ENCODE data around the gene TXLNB.

TXLNB gene

DNA sequence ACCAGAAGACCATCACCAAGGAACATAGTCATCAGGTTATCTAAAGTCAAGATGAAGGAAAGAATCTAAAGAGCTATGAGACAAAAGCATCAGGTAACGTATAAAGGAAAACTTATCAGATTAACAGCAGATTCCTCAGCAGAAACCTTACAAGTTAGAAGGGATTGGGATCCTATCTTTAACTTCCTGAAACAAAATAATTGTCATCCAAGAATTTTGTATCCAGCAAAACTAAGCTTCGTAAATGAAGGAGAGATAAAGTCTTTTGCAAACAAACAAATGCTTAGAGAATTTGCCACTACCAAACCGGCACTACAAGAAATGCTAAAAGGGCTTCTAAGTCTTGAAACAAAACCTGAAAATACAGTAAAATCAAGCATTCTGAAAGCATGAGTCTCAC, 86.0 kb downstream of the TXLNB start:
- TF ChIP-seq, protein P1, sequence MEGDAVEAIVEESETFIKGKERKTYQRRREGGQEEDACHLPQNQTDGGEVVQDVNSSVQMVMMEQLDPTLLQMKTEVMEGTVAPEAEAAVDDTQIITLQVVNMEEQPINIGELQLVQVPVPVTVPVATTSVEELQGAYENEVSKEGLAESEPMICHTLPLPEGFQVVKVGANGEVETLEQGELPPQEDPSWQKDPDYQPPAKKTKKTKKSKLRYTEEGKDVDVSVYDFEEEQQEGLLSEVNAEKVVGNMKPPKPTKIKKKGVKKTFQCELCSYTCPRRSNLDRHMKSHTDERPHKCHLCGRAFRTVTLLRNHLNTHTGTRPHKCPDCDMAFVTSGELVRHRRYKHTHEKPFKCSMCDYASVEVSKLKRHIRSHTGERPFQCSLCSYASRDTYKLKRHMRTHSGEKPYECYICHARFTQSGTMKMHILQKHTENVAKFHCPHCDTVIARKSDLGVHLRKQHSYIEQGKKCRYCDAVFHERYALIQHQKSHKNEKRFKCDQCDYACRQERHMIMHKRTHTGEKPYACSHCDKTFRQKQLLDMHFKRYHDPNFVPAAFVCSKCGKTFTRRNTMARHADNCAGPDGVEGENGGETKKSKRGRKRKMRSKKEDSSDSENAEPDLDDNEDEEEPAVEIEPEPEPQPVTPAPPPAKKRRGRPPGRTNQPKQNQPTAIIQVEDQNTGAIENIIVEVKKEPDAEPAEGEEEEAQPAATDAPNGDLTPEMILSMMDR (IDR thresholded peaks at IDR 0.05): no peak
- no peaks in the 10 kb centered on the region for H3K36me3 ChIP-seq (ENCODE audit: control insufficient read depth, insufficient read depth, low read length)
- H3K27me3 ChIP-seq (ENCODE audit: control insufficient read depth, insufficient read depth, low read length): no peaks in the 10 kb centered on the region
- no peaks in the 10 kb centered on the region for H3K79me2 ChIP-seq
- H3K4me2 ChIP-seq (ENCODE audit: low read length): no peak overlapping the region
- no peak overlapping the region for H3K4me3 ChIP-seq (ENCODE audit: low read depth, low read length)
- no peak overlapping the region for H3K9ac ChIP-seq
- no peaks in the 10 kb centered on the region for H3K4me1 ChIP-seq
- H2AFZ ChIP-seq: no peak overlapping the region
- H3K9me3 ChIP-seq (ENCODE audit: control insufficient read depth, low read length): no peaks in the 10 kb centered on the region
- H3K27ac ChIP-seq: no peak overlapping the region

DNA sequence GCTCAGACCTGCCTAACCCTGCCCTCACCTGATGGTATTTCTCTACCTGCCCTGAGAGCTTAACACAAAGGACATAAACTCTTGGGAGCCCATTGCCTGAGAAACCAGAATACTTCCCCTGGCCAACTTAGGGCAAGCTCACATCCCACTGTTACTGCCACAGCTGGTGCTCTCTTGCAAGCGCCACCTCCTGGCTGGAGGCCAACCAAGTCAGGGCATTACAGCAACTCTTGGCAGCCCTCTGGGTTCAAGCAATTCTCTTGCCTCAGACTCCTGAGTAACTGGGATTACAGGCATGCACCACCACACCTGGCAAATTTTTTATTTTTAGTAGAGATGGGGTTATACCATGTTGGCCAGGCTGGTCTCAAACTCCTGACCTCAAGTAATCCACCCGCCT, 86.8 kb downstream of the TXLNB start:
- no peaks in the 10 kb centered on the region for H3K27me3 ChIP-seq (ENCODE audit: control insufficient read depth, insufficient read depth, low read length)
- no peak overlapping the region for H3K27ac ChIP-seq
- no peak overlapping the region for H2AFZ ChIP-seq
- TF ChIP-seq, protein P1 (IDR thresholded peaks at IDR 0.05): no peak
- no peaks in the 10 kb centered on the region for H3K4me1 ChIP-seq
- H3K4me3 ChIP-seq (ENCODE audit: low read depth, low read length): no peak overlapping the region
- H3K9me3 ChIP-seq (ENCODE audit: control insufficient read depth, low read length): no peaks in the 10 kb centered on the region
- H3K4me2 ChIP-seq (ENCODE audit: low read length): no peak overlapping the region
- no peak overlapping the region for H3K9ac ChIP-seq
- H3K36me3 ChIP-seq (ENCODE audit: control insufficient read depth, insufficient read depth, low read length): no peaks in the 10 kb centered on the region
- H3K79me2 ChIP-seq: no peaks in the 10 kb centered on the region

DNA sequence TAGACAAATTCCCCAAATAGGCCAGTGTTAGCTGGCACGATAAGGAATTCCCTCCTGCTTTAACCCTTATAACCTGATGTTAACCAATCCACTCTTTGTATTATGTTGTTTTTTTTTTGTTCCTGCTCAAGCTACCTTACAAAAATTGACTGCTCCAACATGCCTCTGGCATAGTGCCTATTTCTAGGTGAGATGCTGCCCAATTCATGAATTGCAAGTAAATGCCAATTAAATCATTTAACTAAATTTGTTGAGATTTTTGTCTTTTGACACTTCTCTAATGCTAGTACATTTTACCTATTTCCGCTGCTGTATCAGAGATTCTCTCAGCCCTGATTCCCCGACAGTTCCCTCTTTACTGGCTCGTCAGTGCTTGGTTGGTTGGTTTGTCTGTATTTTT, 90.4 kb downstream of the TXLNB start:
- no peak overlapping the region for H3K9ac ChIP-seq
- H3K36me3 ChIP-seq (ENCODE audit: control insufficient read depth, insufficient read depth, low read length): no peaks in the 10 kb centered on the region
- no peaks in the 10 kb centered on the region for H3K4me1 ChIP-seq
- H3K4me3 ChIP-seq (ENCODE audit: low read depth, low read length): no peak overlapping the region
- H3K27me3 ChIP-seq (ENCODE audit: control insufficient read depth, insufficient read depth, low read length): no peaks in the 10 kb centered on the region
- no peak overlapping the region for H2AFZ ChIP-seq
- H3K4me2 ChIP-seq (ENCODE audit: low read length): no peak overlapping the region
- no peaks in the 10 kb centered on the region for H3K79me2 ChIP-seq
- TF ChIP-seq, protein P1 (IDR thresholded peaks at IDR 0.05): no peak
- H3K9me3 ChIP-seq (ENCODE audit: control insufficient read depth, low read length): no peaks in the 10 kb centered on the region
- no peak overlapping the region for H3K27ac ChIP-seq

DNA sequence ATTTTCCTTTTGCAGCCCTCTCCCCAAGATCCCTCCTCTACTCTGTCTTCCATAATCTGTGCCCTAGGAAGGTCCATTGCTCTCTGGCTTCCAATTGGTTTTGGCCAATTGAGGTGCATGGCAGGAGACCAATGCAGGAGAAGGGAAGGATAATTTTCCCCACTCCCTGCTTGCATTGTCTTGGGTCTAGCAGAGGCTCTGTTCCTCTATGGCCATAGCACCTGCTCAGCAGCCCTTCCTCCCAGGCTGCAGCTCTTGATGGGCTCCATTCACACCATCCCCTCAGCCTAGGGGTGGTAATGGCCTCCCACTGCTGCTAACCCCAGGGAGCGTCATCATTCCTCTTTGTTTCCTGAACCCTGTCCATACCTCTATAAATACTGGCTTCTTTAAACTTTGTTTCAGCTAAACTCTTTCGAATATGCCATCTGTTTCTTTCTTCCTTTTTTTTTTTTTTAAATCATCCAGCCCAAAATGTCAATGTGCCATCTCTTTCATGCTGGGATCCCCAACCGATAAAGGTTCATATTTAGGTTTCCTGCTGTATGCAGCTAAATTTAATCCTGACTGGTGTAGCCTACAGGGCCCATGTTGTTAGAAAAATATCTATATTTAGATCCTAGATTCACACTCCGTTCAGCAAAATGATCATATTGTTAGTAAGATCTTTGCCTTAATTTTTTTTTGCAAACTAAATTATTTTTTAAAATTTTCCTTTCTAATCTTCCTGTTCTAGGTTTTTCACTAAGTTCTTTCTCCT, 93.1 kb downstream of the TXLNB start:
- H3K4me1 ChIP-seq: no peaks in the 10 kb centered on the region
- H2AFZ ChIP-seq: no peak overlapping the region
- no peaks in the 10 kb centered on the region for H3K36me3 ChIP-seq (ENCODE audit: control insufficient read depth, insufficient read depth, low read length)
- H3K4me2 ChIP-seq (ENCODE audit: low read length): no peak overlapping the region
- H3K4me3 ChIP-seq (ENCODE audit: low read depth, low read length): no peak overlapping the region
- H3K27ac ChIP-seq: no peak overlapping the region
- H3K9me3 ChIP-seq (ENCODE audit: control insufficient read depth, low read length): no peaks in the 10 kb centered on the region
- no peaks in the 10 kb centered on the region for H3K27me3 ChIP-seq (ENCODE audit: control insufficient read depth, insufficient read depth, low read length)
- H3K79me2 ChIP-seq: no peaks in the 10 kb centered on the region
- H3K9ac ChIP-seq: no peak overlapping the region
- TF ChIP-seq, protein P1 (IDR thresholded peaks at IDR 0.05): no peak

DNA sequence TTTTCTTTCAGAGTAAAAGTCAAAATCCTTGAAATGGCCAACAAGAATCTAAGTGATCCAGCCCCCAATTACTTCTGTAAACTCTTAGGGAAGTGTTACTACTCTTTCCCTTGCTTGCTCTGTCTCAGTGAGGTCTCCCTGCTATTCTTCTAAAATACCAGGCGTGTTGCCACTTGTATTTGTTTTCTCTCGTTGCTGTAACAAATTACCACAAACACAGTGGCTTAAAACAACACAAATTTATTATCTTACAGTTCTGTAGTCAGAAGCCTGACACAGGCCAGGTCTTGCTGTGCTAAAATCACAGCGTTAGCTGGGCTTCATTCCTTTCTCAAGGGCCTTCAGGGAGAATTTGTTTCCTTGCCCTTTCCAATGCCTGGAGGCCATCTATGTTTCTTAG, 97.1 kb downstream of the TXLNB start:
- no peak overlapping the region for H3K9ac ChIP-seq
- no peak overlapping the region for H2AFZ ChIP-seq
- no peak overlapping the region for H3K27ac ChIP-seq
- no peaks in the 10 kb centered on the region for H3K4me1 ChIP-seq
- no peaks in the 10 kb centered on the region for H3K36me3 ChIP-seq (ENCODE audit: control insufficient read depth, insufficient read depth, low read length)
- H3K4me3 ChIP-seq (ENCODE audit: low read depth, low read length): no peak overlapping the region
- H3K9me3 ChIP-seq (ENCODE audit: control insufficient read depth, low read length): no peaks in the 10 kb centered on the region
- H3K27me3 ChIP-seq (ENCODE audit: control insufficient read depth, insufficient read depth, low read length): no peaks in the 10 kb centered on the region
- H3K4me2 ChIP-seq (ENCODE audit: low read length): no peak overlapping the region
- H3K79me2 ChIP-seq: no peaks in the 10 kb centered on the region
- TF ChIP-seq, protein P1 (IDR thresholded peaks at IDR 0.05): no peak
